Endodermal cell (in vitro differentiated cells): ENCODE results near the gene CFAP69. TPM values are rescaled to one million over a fixed set of nuclear protein-coding genes. Genes with fewer than 3 reads are reported as not detected.

ENCODE experiments used
- total RNA-seq, 2 donors: library from RNA; stranded (reverse); fragmentation: NEBNext Ultra II Directional in 1 of 2; extraction: Animal tissue kit (Norgen Biotek cat#: 25700) in 1 of 2; gene quantifications; 2 replicates in 1 of 2; 3 replicates in 1 of 2; pipeline ENCODE4 v1.2.1, GENCODE V29; 2021

The CFAP69 gene
- total RNA-seq, 2 donors from 2014 or later: 4.9 to 6.6 TPM

Other genes starting within 250 kb of the CFAP69 start
- gene STEAP1, start 90.7 kb upstream of the CFAP69 start, total RNA-seq: 1 to 10 TPM in 1 of 2 donors, under 1 TPM in 1; 0.66 to 3.8 TPM
- 10 to 100 TPM in 1 of 2 donors, 1 to 10 TPM in 1; 4.0 to 11.0 TPM for gene STEAP2, start 33.4 kb upstream of the CFAP69 start, total RNA-seq
- not detected for gene FAM237B, start 76.1 kb downstream of the CFAP69 start, total RNA-seq
- gene GTPBP10, start 101.5 kb downstream of the CFAP69 start, total RNA-seq: 10 to 100 TPM; 24.5 to 26.3 TPM
- gene CLDN12, start 158.3 kb downstream of the CFAP69 start, total RNA-seq: 10 to 100 TPM; 50.3 to 51.6 TPM
- gene PTTG1IP2, start 224.5 kb downstream of the CFAP69 start, total RNA-seq: not detected